Smooth muscle cell (in vitro differentiated cells): ENCODE results near the gene PTPA. TPM values are rescaled to one million over a fixed set of nuclear protein-coding genes. Genes with fewer than 3 reads are reported as not detected.
"Not testable (repeated sequence)": the region's sequence is repeated elsewhere in the genome, so short reads cannot be mapped to it uniquely, and the experiment has no call there.

Experiments
- DNase-seq: peaks from one replicate; lab custom pipeline; 2025; ENCODE audit not compliant: unreplicated experiment; lab: John Stamatoyannopoulos, UW
- H2AFZ ChIP-seq: fragments of 200-600 bp; sonication (generic); 2 replicates; pipeline ENCODE4 v1.6.0; 2016; ENCODE audit warnings: antibody characterized with exemption, low read depth, mild to moderate bottlenecking
- H3F3A ChIP-seq: fragments of 200-600 bp; sonication (generic); 2 replicates; pipeline ENCODE4 v1.6.0; 2017; ENCODE audit warnings: antibody characterized with exemption, low read depth
- H3K27ac ChIP-seq: fragments of 200-600 bp; sonication (generic); 2 replicates; pipeline ENCODE4 v1.5.1; 2016; ENCODE audit warnings: low read depth, mild to moderate bottlenecking
- H3K27me3 ChIP-seq: fragments of 200-600 bp; sonication (generic); 2 replicates; pipeline ENCODE4 v1.6.1; 2016; ENCODE audit warnings: low read depth, mild to moderate bottlenecking
- H3K36me3 ChIP-seq: fragments of 200-600 bp; sonication (generic); 2 replicates; pipeline ENCODE4 v1.5.1; 2016; ENCODE audit warnings: low read depth
- H3K4me1 ChIP-seq: fragments of 200-600 bp; sonication (generic); 2 replicates; pipeline ENCODE4 v1.5.1; 2016; ENCODE audit warnings: low read depth
- H3K4me2 ChIP-seq: fragments of 200-600 bp; sonication (generic); 2 replicates; pipeline ENCODE4 v1.6.0; 2016; ENCODE audit warnings: mild to moderate bottlenecking
- H3K4me3 ChIP-seq: fragments of 200-600 bp; sonication (generic); 2 replicates; pipeline ENCODE4 v1.5.1; 2016; ENCODE audit warnings: mild to moderate bottlenecking
- H3K79me2 ChIP-seq: fragments of 200-600 bp; sonication (generic); 2 replicates; pipeline ENCODE4 v1.6.0; 2016; ENCODE audit warnings: low read depth, mild to moderate bottlenecking
- H3K9ac ChIP-seq: fragments of 200-600 bp; sonication (generic); 2 replicates; pipeline ENCODE4 v1.6.0; 2016; ENCODE audit warnings: low read depth
- H3K9me3 ChIP-seq: fragments of 200-600 bp; sonication (generic); replicated peaks from 2 replicates; pipeline ENCODE4 v1.5.1; 2016; ENCODE audit warnings: low read depth
- H4K20me1 ChIP-seq: fragments of 200-600 bp; sonication (generic); 2 replicates; pipeline ENCODE4 v1.6.0; 2016; ENCODE audit warnings: low read depth
- WGBS: methylation state at CpG from one replicate; pipeline ENCODE4 v1.1.7; 2016; ENCODE audit warnings: low lambda C conversion rate; 5-methylcytosine and 5-hydroxymethylcytosine counted together
- polyA plus RNA-seq: library from polyadenylated mRNA; unstranded; fragments of >200 nt; fragmentation: Nextera tagmentation; extraction: Ambion mirVana; gene quantifications from 2 replicates; pipeline ENCODE4 v1.2.1, GENCODE V29; 2016
- total RNA-seq: library from RNA; depleted of rRNA; stranded (reverse); fragments of >200 nt; gene quantifications from 2 replicates; pipeline ENCODE4 v1.2.3, GENCODE V29; 2014
- TF ChIP-seq, protein P1 (sequence below): fragments of 200-600 bp; sonication (generic); IDR thresholded peaks from 2 replicates; pipeline ENCODE4 v1.5.1; 2017; ENCODE audit warnings: borderline replicate concordance, mild to moderate bottlenecking, antibody characterized with exemption; ENCODE audit not compliant: insufficient read depth, poor library complexity, severe bottlenecking

PTPA gene
- total and polyA plus RNA-seq, 2 experiments from 2014 or later = 88.7 to 119 TPM

DNA sequence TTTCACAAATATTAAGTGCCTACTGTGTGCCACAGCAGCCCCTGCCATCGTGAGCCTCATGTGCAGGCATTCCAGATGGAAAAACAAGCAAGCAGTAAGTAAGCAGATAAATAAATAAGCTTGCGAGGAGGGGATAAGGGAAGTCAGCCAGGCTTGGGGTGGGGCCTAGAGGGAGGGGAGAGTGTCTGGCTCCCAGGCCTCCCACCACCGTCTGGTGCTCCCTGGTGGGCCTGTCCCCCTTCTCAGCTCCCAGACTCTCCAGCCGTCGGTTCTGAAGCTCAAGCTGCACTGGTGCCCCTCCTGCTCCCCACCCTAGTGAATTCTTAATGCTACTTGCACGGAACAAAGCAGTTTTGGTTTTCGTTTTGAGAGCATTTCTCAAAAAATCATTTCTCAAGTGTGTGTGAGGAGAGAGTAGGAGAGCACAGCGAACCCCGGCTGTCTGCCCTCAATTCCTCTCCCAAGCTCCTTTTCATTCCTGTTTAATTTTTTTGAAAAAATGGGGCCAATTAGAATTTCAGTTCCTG is 73.4 kb downstream of the PTPA start:
- Histone ChIP-seq H3K4me1 (peaks cover 12% of the 10 kb centered on the region), H3K36me3 (no peaks in the 10 kb centered on the region), H3K4me2 (no peak overlapping the region), H3K27me3 (no peaks in the 10 kb centered on the region), H3K27ac (no peak overlapping the region), H2AFZ (no peak overlapping the region), H3F3A (no peaks in the 10 kb centered on the region), H3K9me3 (no peaks in the 10 kb centered on the region), H3K79me2 (no peaks in the 10 kb centered on the region), H4K20me1 (no peaks in the 10 kb centered on the region), H3K4me3 (no peak overlapping the region), H3K9ac (no peak overlapping the region)
- WGBS = 39% methylated on average over 9 of the region's 9 CpGs
- TF ChIP-seq, protein P1, sequence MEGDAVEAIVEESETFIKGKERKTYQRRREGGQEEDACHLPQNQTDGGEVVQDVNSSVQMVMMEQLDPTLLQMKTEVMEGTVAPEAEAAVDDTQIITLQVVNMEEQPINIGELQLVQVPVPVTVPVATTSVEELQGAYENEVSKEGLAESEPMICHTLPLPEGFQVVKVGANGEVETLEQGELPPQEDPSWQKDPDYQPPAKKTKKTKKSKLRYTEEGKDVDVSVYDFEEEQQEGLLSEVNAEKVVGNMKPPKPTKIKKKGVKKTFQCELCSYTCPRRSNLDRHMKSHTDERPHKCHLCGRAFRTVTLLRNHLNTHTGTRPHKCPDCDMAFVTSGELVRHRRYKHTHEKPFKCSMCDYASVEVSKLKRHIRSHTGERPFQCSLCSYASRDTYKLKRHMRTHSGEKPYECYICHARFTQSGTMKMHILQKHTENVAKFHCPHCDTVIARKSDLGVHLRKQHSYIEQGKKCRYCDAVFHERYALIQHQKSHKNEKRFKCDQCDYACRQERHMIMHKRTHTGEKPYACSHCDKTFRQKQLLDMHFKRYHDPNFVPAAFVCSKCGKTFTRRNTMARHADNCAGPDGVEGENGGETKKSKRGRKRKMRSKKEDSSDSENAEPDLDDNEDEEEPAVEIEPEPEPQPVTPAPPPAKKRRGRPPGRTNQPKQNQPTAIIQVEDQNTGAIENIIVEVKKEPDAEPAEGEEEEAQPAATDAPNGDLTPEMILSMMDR = no peak
- no peak for DNase-seq

DNA sequence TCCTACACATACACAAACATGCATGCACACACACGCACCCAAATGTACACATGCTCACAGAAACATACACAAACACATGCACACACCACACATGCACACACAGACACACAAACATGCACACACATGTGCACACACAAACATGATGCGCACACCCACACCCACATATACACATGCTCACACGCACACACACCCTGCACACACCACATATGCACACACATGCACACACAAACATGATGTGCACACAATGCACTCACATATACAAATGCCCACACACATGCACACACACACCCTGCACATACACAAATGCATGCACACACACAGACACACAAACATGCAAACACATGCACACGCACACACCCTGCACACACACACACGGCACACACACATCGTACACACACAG is 74.2 kb downstream of the PTPA start:
- Histone ChIP-seq H3K4me3 (no peak overlapping the region), H3K79me2 (no peaks in the 10 kb centered on the region), H3F3A (no peaks in the 10 kb centered on the region), H4K20me1 (no peaks in the 10 kb centered on the region), H3K9me3 (no peaks in the 10 kb centered on the region), H3K4me1 (peaks cover 11% of the 10 kb centered on the region), H3K27ac (no peak overlapping the region), H3K4me2 (no peak overlapping the region), H3K9ac (no peak overlapping the region), H3K36me3 (no peaks in the 10 kb centered on the region), H3K27me3 (no peaks in the 10 kb centered on the region), H2AFZ (no peak overlapping the region)
- TF ChIP-seq, protein P1 = no peak
- no peak for DNase-seq
- WGBS = 100% methylated on average over 6 of the region's 6 CpGs

DNA sequence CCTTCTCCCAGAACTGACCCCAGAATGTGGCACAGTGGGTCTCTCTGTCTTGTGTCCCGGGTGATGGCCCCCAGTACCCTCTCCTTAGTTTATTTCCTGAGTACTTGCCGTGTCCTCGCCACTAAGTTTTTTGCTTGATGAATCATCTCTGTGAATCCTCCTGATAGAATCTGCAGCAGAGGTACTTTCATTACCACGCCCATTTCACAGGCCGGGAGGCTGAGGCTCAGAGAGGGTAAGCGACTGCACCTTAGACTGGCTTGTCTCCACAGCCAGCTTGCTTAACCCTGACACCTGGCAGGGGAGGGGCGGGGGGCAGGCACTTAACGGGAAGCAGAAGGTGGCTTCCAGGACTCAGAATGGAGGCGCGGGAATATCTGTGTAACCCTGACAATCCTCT is 74.8 kb downstream of the PTPA start:
- H3K4me2 ChIP-seq = no peak overlapping the region
- H3K9ac ChIP-seq = no peak overlapping the region
- TF ChIP-seq, protein P1 = no peak
- H3K27ac ChIP-seq = no peak overlapping the region
- no peak overlapping the region for H3K4me3 ChIP-seq
- H2AFZ ChIP-seq = no peak overlapping the region
- H4K20me1 ChIP-seq = no peaks in the 10 kb centered on the region
- H3F3A ChIP-seq = no peaks in the 10 kb centered on the region
- no peaks in the 10 kb centered on the region for H3K27me3 ChIP-seq
- H3K4me1 ChIP-seq = peaks cover 11% of the 10 kb centered on the region
- no peak for DNase-seq
- H3K9me3 ChIP-seq = no peaks in the 10 kb centered on the region
- no peaks in the 10 kb centered on the region for H3K79me2 ChIP-seq
- H3K36me3 ChIP-seq = no peaks in the 10 kb centered on the region
- 71% methylated on average over 10 of the region's 10 CpGs for WGBS

DNA sequence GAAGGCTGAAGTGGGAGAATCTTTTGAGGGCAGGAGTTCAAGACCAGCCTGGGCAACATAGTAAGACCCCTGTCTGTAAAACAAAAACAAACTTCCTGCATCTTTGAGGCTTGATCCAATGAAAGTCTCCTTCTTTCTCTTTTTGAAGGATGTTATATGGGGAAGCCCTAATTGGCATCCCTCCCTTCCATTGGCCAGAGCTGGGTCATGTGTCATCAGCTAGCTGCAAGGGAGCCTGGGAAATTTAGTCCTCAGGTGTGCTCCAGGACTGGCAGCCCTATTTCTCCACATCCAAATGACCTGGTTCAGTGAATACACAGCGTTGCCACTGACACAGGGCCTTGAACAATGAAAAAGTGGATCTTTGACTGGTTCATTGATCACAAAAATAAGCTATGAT is 75.8 kb downstream of the PTPA start:
- DNase-seq = no peak
- Histone ChIP-seq H3K9me3 (no peaks in the 10 kb centered on the region), H3K4me2 (no peak overlapping the region), H2AFZ (no peak overlapping the region), H3K27me3 (no peaks in the 10 kb centered on the region), H3F3A (no peaks in the 10 kb centered on the region), H3K79me2 (no peaks in the 10 kb centered on the region), H3K4me1 (peaks cover 11% of the 10 kb centered on the region), H3K4me3 (no peak overlapping the region), H3K9ac (no peak overlapping the region), H3K36me3 (no peaks in the 10 kb centered on the region), H3K27ac (no peak overlapping the region), H4K20me1 (no peaks in the 10 kb centered on the region)
- WGBS = 81% methylated on average over 1 of the region's 1 CpG
- TF ChIP-seq, protein P1 = no peak

DNA sequence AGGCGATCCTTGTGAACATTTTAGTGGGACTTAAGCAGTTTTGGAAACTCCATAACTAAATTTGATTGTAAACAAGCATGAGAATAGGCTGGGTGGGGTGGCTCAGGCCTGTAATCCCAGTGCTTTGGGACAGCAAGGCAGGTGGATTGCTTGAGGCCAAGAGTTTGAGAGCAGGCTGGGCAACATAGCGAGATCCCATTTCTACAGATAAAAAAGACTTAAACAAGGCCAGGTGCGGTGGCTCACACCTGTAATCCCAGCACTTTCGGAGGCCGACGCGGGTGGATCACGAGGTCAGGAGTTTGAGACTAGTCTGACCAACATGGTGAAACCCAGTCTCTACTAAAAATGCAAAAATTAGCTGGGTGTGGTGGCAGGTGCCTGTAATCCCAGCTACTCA is 78.8 kb downstream of the PTPA start:
- H3K27ac ChIP-seq, H3K36me3 ChIP-seq, DNase-seq, H4K20me1 ChIP-seq, H3K9ac ChIP-seq, H3K79me2 ChIP-seq, H3K4me2 ChIP-seq, H2AFZ ChIP-seq, H3K4me3 ChIP-seq, H3K9me3 ChIP-seq, H3K4me1 ChIP-seq, H3K27me3 ChIP-seq, H3F3A ChIP-seq: not testable (repeated sequence)
- 98% methylated on average over 8 of the region's 8 CpGs for WGBS
